ENCODE measurements around the gene CYB561. TPM values are rescaled to one million over a fixed set of nuclear protein-coding genes. Genes with fewer than 3 reads are reported as not detected.

CYB561 gene, protein sequence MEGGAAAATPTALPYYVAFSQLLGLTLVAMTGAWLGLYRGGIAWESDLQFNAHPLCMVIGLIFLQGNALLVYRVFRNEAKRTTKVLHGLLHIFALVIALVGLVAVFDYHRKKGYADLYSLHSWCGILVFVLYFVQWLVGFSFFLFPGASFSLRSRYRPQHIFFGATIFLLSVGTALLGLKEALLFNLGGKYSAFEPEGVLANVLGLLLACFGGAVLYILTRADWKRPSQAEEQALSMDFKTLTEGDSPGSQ
- total RNA-seq, result 45.1 and 48.6 TPM in 2 replicates

GRCh38 chr17:63445954-63446752, at the start of gene CYB561:
TSS of gene CYB561 (minus strand) at chr17:63446306. CDS start at chr17:63437547, 8,759 bp downstream.

DNA sequence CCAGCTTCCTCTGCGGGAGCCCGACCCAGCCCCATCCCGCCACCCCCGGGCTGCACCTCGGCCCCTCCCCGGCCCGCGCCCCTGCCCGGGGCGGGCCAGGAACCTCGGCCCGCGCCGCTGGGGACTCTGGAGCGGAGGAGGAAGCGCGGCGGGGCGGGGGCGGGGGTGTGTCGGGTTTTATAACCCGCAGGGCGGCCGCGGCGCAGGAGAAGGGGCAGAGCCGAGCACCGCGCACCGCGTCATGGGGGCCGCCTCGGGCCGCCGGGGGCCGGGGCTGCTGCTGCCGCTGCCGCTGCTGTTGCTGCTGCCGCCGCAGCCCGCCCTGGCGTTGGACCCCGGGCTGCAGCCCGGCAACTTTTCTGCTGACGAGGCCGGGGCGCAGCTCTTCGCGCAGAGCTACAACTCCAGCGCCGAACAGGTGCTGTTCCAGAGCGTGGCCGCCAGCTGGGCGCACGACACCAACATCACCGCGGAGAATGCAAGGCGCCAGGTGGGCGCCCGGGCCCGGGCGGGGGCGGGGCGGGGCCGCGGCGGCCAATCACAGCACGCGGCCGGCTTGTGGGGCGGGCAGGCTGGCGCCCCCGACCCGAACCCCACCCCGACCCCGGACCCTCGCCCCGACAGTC, 30.9 kb upstream of the CYB561 start, which contains the start of gene ACE:
Gene ACE, plus strand, starts transcription at position 208 of the 626 bp plus-strand sequence. Its CDS starts 34 bp downstream, at position 242.

Small RNA genes lying within 50 kb of the gene (small RNA-seq; reads per million reads assigned to genes)
- not detected for gene AC005828.6

Other genes with a start within 250 kb of the CYB561 start
- 0.39 and 0.54 TPM in 2 replicates for gene ACE, start 30.8 kb upstream of the CYB561 start, total RNA-seq
- gene KCNH6, start 77.1 kb upstream of the CYB561 start, total RNA-seq, result not detected in 2 replicates
- gene DCAF7, start 104.2 kb upstream of the CYB561 start, total RNA-seq, result 22.4 and 24.7 TPM in 2 replicates
- gene TACO1, start 154.6 kb upstream of the CYB561 start, total RNA-seq, result 16.9 and 21.6 TPM in 2 replicates
- gene MAP3K3, start 176.1 kb upstream of the CYB561 start, total RNA-seq, result 27.9 and 28.3 TPM in 2 replicates

Data from placental epithelial cell (primary cell).